Activated T-cell treated with anti-CD3 and anti-CD28 coated beads, Interleukin-2, amount 50 U/mL, for 48 hours (primary cell): Measurements from ENCODE around the gene CMYA5.

Source experiments
- DNase-seq, 2 experiments: peaks; one replicate each; pipeline ENCODE4 v3.0.0-alpha.2; 2020

The CMYA5 gene

DNA sequence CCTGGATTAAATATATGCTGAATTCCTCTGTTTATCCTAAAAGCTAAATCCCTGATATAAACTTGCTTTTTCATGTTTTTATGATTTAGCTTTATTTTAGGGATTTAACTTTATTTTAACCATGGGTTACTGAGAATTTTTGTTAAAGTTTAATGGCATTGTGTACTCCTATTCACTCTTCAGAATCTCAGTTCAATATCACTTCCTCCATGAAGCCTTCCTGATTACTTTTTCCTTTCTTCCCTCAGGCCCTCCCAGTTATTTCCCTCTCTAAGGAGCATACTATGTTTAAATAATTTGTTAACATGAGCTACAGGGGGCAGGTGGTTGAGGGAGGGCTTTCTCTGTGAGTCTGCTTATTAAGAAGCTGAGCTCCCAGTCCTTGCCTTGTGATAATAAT lies 151.5 kb downstream of the CMYA5 start:
- no peak for DNase-seq

DNA sequence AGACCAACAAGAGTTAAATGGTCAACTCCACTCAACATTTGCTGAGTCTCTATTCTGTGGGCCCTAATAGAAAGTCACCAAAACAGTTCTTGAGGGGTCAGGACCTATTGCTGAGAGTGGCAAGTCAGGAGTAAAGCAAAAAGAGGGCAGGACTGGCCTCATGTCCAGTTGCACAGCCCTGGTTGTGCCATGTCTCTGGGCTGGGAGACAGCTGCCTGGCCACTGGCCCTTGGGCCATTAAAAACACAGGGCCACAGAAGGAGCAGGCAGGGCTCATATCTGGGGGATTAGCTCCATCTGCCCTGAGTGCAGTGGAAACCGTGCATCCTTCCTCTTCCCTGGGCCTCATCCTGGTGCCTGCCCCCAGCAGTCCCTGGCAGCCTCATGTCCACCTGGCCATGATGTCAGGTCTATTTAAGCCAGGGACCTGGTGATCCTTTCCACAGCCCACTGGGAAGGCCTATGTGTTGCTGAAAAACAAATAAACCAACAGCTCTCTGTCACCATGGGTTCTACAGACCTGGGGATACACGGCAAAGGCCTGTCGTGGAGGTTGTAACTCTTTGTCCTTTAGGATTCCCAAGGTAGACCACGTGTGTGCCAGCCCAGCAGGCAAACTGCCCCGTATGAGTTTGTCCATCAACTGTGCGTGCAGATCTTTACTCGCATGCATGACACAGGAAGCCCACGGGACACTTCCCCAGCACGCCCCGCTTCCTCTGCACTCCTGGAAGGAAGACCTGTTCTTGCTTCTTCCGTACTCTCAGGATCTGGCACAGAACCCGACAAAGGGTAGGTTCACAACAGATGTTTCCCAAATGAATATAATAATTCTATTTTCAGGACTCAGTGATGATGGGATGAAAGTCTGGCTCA lies 152.6 kb downstream of the CMYA5 start:
- no peak for DNase-seq

DNA sequence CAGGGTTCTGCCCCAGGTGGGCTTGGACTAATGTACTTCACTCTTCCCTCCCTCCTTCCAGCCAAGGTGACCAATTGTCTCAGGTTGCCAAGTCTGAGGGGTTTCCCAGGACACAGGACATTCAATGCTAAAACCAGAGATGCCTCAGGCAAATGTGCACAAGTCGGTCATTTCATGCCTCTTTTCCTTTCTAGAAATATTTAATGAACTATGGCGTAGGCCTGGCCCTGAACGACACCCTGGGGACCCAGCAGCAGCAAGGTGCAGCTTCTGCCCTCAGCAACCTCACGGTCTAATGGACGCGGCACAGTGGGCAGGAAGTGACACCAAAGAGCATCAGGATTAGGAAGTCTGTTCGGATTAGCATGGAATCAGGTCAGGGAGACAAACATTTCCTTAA lies 153.4 kb downstream of the CMYA5 start:
- no peak for DNase-seq

DNA sequence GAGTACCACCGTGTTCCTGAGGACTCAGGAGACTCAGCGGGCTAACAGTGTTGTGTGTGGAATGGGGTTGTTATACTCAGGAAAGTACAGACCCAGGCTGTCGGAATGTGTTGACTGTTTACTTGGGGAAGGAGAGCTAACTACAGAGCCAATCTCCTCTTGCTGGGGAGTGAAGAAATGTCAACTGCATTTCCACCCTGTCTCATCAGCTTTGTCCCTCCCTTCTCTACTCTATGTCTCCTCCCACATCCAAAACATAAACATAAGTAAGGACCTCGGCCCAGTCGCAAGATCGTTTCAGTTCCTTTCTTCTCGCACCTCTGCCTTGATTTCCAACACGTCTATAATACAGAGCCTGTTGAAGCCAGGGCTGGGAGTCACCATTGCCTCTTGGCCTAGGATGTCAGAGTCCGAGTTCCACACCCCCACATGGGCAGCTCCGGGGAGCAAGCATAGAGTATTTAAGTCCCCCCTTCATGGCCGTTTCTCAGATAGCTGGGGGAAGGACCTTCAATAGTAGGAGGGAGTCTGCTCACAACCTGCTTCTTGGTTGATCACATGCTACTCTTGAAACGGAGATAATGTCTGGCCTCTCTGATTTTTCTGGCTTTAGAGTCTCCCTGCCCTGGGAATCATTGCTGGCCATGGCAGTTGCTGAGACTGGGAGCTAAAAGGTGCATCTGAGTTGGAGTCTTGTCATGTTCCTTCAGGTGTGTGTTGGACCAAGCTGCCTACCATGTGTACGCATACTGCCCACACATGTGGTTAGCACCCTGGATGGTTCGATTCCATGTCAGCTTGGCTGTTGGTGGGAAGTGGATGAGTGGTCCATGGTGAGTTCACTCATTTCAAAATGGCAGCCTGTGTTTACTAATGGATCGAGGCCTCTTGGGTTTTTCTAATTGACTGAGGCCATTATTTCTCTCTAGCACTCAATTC lies 154.1 kb downstream of the CMYA5 start:
- DNase-seq = no peak

- no peak for DNase-seq
Measured at GRCh38 chr5:79844571-79844970, 154.9 kb downstream of the CMYA5 start.

DNA sequence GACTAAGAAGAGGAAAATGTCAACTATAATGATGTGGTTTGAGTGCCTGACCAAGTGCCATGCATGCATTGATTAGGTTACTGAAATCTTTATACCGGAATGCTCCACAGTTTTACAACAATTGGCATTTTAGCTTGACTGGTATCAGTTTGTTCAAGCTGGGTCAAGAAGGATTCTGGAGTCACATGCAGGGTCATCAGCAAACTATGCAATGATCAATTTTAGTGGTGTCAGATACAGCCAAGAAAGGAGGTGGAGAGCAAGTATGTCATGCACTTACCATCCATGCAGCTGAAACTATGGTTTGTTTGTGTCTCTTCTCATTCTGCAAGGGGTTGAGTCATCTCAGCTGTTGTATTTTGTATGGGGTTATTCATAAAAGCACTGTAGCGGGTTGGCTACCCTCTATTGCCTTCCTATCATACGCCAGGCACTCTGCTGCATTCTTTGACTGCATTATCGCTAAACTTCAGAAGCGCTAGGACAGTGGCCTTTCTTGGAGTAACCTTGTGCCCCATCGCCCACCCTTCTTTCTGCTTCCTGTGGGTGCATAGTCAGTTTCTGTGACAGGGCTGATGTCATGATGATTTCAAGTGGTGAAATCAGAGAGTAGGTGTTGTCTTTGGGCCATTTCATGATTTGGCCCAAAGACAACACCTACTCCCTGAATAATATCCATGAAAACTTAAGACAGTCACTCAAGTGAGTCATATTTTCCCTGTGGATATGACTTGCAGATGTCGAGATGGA lies 156.0 kb downstream of the CMYA5 start:
- peak; percentile 50 to 60 for DNase-seq

DNA sequence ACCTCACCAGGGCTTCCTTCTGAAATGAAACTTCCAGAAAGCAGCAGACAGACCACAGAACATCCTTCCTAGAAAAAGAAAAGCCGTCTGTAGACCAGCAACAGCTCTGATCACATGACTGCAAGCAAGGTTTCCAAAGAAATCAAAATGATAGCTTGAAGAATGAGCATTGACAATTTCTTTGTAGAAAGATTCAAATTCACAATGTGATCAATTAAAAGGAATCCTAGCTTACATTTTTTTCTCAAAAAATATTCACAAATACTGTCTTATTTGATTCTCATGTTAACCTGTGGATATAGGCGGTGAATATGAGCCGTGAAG lies 156.5 kb downstream of the CMYA5 start:
- no peak for DNase-seq

DNA sequence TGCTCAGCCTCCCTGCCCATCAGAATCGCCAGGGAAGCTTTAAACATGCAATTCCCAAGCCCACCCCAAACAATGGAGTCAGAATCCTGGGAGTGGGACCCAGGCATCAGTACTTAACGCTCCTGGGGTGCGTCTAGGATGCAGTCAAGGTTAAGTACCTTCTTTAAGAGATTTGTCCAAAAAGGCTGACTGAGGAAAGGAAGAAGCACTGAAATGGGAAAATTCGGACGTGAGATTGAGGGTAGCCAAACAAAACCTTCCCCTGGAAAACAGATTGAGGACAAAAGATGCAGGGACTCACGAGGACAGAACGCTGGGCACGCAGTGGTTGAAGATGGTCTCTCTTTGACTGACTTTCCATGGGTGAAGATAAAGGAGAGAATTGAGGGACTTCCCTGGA lies 157.9 kb downstream of the CMYA5 start:
- no peak for DNase-seq

- DNase-seq = no peak
Measured at GRCh38 chr5:79849061-79849460, 159.4 kb downstream of the CMYA5 start.
